ENCODE measurements around the gene DUSP12. TPM values are rescaled to one million over a fixed set of nuclear protein-coding genes. Genes with fewer than 3 reads are reported as not detected.

Gene DUSP12
- total and polyA plus RNA-seq, 4 donors = 7.9 to 18.2 (median 12.5) TPM

DNA sequence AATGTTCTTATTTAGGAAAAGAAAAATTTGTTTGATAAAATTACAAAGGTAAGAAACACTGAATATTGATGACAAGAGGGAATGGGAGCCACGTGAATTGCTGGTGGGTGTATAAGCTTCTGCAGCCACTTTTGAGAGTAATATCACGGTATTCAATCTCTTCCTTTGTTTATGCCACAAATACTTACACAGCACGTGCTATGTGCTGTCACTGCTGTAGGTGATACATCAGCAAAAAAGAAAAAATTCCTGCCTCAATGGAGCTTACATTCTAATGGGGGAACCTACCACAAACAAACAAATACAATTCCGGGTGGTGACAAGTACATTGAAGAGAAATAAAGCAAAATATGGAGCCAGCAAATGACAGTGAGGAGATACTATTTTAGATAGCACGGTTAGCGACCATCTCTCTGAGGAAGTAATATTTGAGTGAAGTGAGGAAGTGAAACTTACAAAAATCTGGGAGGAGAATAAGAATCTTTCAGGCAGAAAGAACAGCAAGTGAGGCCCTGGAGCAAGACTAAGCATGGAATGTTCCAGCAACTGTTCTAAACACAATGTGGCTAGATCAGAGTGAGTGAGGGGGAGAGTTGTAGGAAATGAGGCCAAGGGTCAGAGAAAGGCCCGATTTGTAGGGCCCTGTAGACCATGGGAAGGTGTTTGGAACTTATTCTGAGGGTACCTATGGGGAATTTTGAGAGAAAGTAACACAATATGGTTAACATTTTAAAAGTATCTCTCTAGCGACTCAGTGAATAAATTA is 30.8 kb upstream of the DUSP12 start:
- TF ChIP-seq, protein P1, sequence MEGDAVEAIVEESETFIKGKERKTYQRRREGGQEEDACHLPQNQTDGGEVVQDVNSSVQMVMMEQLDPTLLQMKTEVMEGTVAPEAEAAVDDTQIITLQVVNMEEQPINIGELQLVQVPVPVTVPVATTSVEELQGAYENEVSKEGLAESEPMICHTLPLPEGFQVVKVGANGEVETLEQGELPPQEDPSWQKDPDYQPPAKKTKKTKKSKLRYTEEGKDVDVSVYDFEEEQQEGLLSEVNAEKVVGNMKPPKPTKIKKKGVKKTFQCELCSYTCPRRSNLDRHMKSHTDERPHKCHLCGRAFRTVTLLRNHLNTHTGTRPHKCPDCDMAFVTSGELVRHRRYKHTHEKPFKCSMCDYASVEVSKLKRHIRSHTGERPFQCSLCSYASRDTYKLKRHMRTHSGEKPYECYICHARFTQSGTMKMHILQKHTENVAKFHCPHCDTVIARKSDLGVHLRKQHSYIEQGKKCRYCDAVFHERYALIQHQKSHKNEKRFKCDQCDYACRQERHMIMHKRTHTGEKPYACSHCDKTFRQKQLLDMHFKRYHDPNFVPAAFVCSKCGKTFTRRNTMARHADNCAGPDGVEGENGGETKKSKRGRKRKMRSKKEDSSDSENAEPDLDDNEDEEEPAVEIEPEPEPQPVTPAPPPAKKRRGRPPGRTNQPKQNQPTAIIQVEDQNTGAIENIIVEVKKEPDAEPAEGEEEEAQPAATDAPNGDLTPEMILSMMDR (IDR thresholded peaks at IDR 0.05; ENCODE audit: low read depth, low read length, missing input control) = no peak
- TF ChIP-seq REST (IDR thresholded peaks at IDR 0.05) = no peak
- no peaks in the 10 kb centered on the region for H3K4me1 ChIP-seq (ENCODE audit: control insufficient read depth in 4 of 4, insufficient read depth in 4 of 4, low read length in 3 of 4)
- WGBS = 81% methylated on average over 8 of the region's 8 CpGs
- H3K9ac ChIP-seq (ENCODE audit: low read depth in 1 of 2, low read length in 2 of 2) = no peak overlapping the region
- H3K27ac ChIP-seq (ENCODE audit: low read depth in 1 of 2, low read length in 2 of 2) = no peak overlapping the region
- no peak overlapping the region for H3K4me3 ChIP-seq (ENCODE audit: low read depth in 1 of 3, low read length in 3 of 3)
- no peaks in the 10 kb centered on the region for H3K27me3 ChIP-seq (ENCODE audit: control insufficient read depth in 4 of 4, insufficient read depth in 4 of 4, low read length in 3 of 4)
- H3K9me3 ChIP-seq (ENCODE audit: control insufficient read depth in 4 of 4, low read length in 3 of 4) = no peaks in the 10 kb centered on the region
- no peaks in the 10 kb centered on the region for H3K36me3 ChIP-seq (ENCODE audit: control insufficient read depth in 4 of 4, insufficient read depth in 3 of 4, low read depth in 1 of 4, low read length in 3 of 4)
- no peak for DNase-seq (ENCODE audit: low spot score)

- no peaks in the 10 kb centered on the region for H3K4me1 ChIP-seq (ENCODE audit: control insufficient read depth in 4 of 4, insufficient read depth in 4 of 4, low read length in 3 of 4)
- no peaks in the 10 kb centered on the region for H3K36me3 ChIP-seq (ENCODE audit: control insufficient read depth in 4 of 4, insufficient read depth in 3 of 4, low read depth in 1 of 4, low read length in 3 of 4)
- TF ChIP-seq YY1 (IDR thresholded peaks at IDR 0.05) = no peak
- TF ChIP-seq HNF4A (conservative IDR thresholded peaks at IDR 0.05) = no peak
- no peak for TF ChIP-seq TAF1 (conservative IDR thresholded peaks at IDR 0.05)
- TF ChIP-seq, protein P2, sequence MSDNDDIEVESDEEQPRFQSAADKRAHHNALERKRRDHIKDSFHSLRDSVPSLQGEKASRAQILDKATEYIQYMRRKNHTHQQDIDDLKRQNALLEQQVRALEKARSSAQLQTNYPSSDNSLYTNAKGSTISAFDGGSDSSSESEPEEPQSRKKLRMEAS (IDR thresholded peaks at IDR 0.05) = no peak
- TF ChIP-seq JUND (IDR thresholded peaks at IDR 0.05) = no peak
- no peak for TF ChIP-seq SP1 (IDR thresholded peaks at IDR 0.05)
- TF ChIP-seq NR2F2 (IDR thresholded peaks at IDR 0.05) = no peak
- no peak for TF ChIP-seq RAD21 (IDR thresholded peaks at IDR 0.05)
- 88% methylated on average over 1 of the region's 1 CpG for WGBS
- no peak overlapping the region for H3K4me3 ChIP-seq (ENCODE audit: low read depth in 1 of 3, low read length in 3 of 3)
- H3K9me3 ChIP-seq (ENCODE audit: control insufficient read depth in 4 of 4, low read length in 3 of 4) = no peaks in the 10 kb centered on the region
- H3K27me3 ChIP-seq (ENCODE audit: control insufficient read depth in 4 of 4, insufficient read depth in 4 of 4, low read length in 3 of 4) = no peaks in the 10 kb centered on the region
- DNase-seq (ENCODE audit: low spot score) = no peak
- H3K27ac ChIP-seq (ENCODE audit: low read depth in 1 of 2, low read length in 2 of 2) = no peak overlapping the region
- H3K9ac ChIP-seq (ENCODE audit: low read depth in 1 of 2, low read length in 2 of 2) = no peak overlapping the region
These were observed 30.3 kb upstream of the DUSP12 start for GRCh38 chr1:161719325-161719611.

GRCh38 chr1:161720422-161720821 is 29.2 kb upstream of the DUSP12 start:
- no peak overlapping the region for H3K27ac ChIP-seq (ENCODE audit: low read depth in 1 of 2, low read length in 2 of 2)
- H3K27me3 ChIP-seq (ENCODE audit: control insufficient read depth in 4 of 4, insufficient read depth in 4 of 4, low read length in 3 of 4) = no peaks in the 10 kb centered on the region
- no peaks in the 10 kb centered on the region for H3K36me3 ChIP-seq (ENCODE audit: control insufficient read depth in 4 of 4, insufficient read depth in 3 of 4, low read depth in 1 of 4, low read length in 3 of 4)
- no peaks in the 10 kb centered on the region for H3K4me1 ChIP-seq (ENCODE audit: control insufficient read depth in 4 of 4, insufficient read depth in 4 of 4, low read length in 3 of 4)
- no peak overlapping the region for H3K4me3 ChIP-seq (ENCODE audit: low read depth in 1 of 3, low read length in 3 of 3)
- no peak overlapping the region for H3K9ac ChIP-seq (ENCODE audit: low read depth in 1 of 2, low read length in 2 of 2)
- WGBS = 93% methylated on average over 1 of the region's 1 CpG
- DNase-seq (ENCODE audit: low spot score) = no peak
- H3K9me3 ChIP-seq (ENCODE audit: control insufficient read depth in 4 of 4, low read length in 3 of 4) = no peaks in the 10 kb centered on the region
- no peak for TF ChIP-seq JUND (IDR thresholded peaks at IDR 0.05)
- TF ChIP-seq YY1 (IDR thresholded peaks at IDR 0.05) = no peak
- no peak for TF ChIP-seq REST (IDR thresholded peaks at IDR 0.05)
- no peak for TF ChIP-seq NR2F2 (IDR thresholded peaks at IDR 0.05)
- no peak for TF ChIP-seq FOXA1 (IDR thresholded peaks at IDR 0.05)
- TF ChIP-seq, protein P3, sequence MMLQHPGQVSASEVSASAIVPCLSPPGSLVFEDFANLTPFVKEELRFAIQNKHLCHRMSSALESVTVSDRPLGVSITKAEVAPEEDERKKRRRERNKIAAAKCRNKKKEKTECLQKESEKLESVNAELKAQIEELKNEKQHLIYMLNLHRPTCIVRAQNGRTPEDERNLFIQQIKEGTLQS (IDR thresholded peaks at IDR 0.05) = no peak
- TF ChIP-seq EGR1 (IDR thresholded peaks at IDR 0.05; ENCODE audit: low read depth in 2 of 2) = no peak
- TF ChIP-seq, protein P4, sequence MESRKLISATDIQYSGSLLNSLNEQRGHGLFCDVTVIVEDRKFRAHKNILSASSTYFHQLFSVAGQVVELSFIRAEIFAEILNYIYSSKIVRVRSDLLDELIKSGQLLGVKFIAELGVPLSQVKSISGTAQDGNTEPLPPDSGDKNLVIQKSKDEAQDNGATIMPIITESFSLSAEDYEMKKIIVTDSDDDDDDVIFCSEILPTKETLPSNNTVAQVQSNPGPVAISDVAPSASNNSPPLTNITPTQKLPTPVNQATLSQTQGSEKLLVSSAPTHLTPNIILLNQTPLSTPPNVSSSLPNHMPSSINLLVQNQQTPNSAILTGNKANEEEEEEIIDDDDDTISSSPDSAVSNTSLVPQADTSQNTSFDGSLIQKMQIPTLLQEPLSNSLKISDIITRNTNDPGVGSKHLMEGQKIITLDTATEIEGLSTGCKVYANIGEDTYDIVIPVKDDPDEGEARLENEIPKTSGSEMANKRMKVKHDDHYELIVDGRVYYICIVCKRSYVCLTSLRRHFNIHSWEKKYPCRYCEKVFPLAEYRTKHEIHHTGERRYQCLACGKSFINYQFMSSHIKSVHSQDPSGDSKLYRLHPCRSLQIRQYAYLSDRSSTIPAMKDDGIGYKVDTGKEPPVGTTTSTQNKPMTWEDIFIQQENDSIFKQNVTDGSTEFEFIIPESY (IDR thresholded peaks at IDR 0.05) = no peak
- TF ChIP-seq TAF1 (conservative IDR thresholded peaks at IDR 0.05) = no peak
- no peak for TF ChIP-seq GABPA (IDR thresholded peaks at IDR 0.05 in 1 of 2, conservative IDR thresholded peaks at IDR 0.05 in 1 of 2)
- no peak for TF ChIP-seq SP1 (IDR thresholded peaks at IDR 0.05)
- TF ChIP-seq RXRA (IDR thresholded peaks at IDR 0.05) = no peak
- TF ChIP-seq RAD21 (IDR thresholded peaks at IDR 0.05) = no peak
